Mesendoderm (in vitro differentiated cells): ENCODE data around the gene CPNE8.

Source experiments
- DNase-seq: peaks from one replicate; pipeline ENCODE4 v3.0.0; 2013
- H2AK5ac ChIP-seq: 2 replicates; pipeline ENCODE4 v1.6.1; 2013; ENCODE audit warnings: low read length, inconsistent platforms
- H2BK120ac ChIP-seq: 2 replicates; pipeline ENCODE4 v1.6.1; 2013; ENCODE audit warnings: low read depth, mild to moderate bottlenecking, low read length, moderate library complexity, mixed read lengths
- H2BK15ac ChIP-seq: replicated peaks from 2 replicates; pipeline ENCODE4 v1.6.1; 2013; ENCODE audit warnings: low read depth, mild to moderate bottlenecking, moderate library complexity
- H2BK5ac ChIP-seq: 2 replicates; pipeline ENCODE4 v1.6.1; 2013; ENCODE audit warnings: low read length, inconsistent platforms
- H3K18ac ChIP-seq: 2 replicates; pipeline ENCODE4 v1.6.1; 2013; ENCODE audit warnings: mild to moderate bottlenecking, low read length, mixed read lengths
- H3K23ac ChIP-seq: one replicate; pipeline ENCODE4 v1.6.1; 2013; ENCODE audit warnings: low read length
- H3K27ac ChIP-seq: 2 replicates; pipeline ENCODE4 v1.5.1; 2013; ENCODE audit warnings: low read depth, mild to moderate bottlenecking, inconsistent platforms, low read length, moderate library complexity
- H3K27me3 ChIP-seq: 2 replicates; pipeline ENCODE4 v1.6.1; 2013; ENCODE audit warnings: low read length, control low read depth, mild to moderate bottlenecking, inconsistent platforms; ENCODE audit not compliant: insufficient read depth, poor library complexity
- H3K36me3 ChIP-seq: 2 replicates; pipeline ENCODE4 v1.6.1; 2013; ENCODE audit warnings: low read length, inconsistent platforms; ENCODE audit not compliant: control insufficient read depth, insufficient read depth
- H3K4ac ChIP-seq: one replicate; pipeline ENCODE4 v1.6.1; 2013; ENCODE audit warnings: low read depth, mild to moderate bottlenecking, low read length, moderate library complexity
- H3K4me1 ChIP-seq: 2 replicates; pipeline ENCODE4 v1.6.1; 2013; ENCODE audit warnings: low read depth, low read length, inconsistent platforms; ENCODE audit not compliant: control insufficient read depth
- H3K4me2 ChIP-seq: 2 replicates; pipeline ENCODE4 v1.6.1; 2013; ENCODE audit warnings: low read length
- H3K4me3 ChIP-seq: 2 replicates; pipeline ENCODE4 v1.5.1; 2013; ENCODE audit warnings: mild to moderate bottlenecking, low read length
- H3K56ac ChIP-seq: one replicate; pipeline ENCODE4 v1.6.1; 2013; ENCODE audit warnings: low read length
- H3K79me1 ChIP-seq: 2 replicates; pipeline ENCODE4 v1.6.1; 2013; ENCODE audit warnings: low read length, inconsistent platforms
- H3K79me2 ChIP-seq: 2 replicates; pipeline ENCODE4 v1.6.1; 2013; ENCODE audit warnings: mild to moderate bottlenecking, low read length; ENCODE audit not compliant: control insufficient read depth, insufficient read depth
- H3K9ac ChIP-seq: 2 replicates; pipeline ENCODE4 v1.6.1; 2013; ENCODE audit warnings: low read length, inconsistent platforms
- H4K5ac ChIP-seq: one replicate; pipeline ENCODE4 v1.6.1; 2013; ENCODE audit warnings: low read length
- H4K8ac ChIP-seq: one replicate; pipeline ENCODE4 v1.6.1; 2013; ENCODE audit warnings: low read depth, mild to moderate bottlenecking, control low read depth, low read length, moderate library complexity
- WGBS: extraction: QIAGEN DNeasy Blood & Tissue Kit; methylation state at CpG from one replicate; pipeline ENCODE4 v1.1.7; 2013; ENCODE audit warnings: low lambda C conversion rate, missing lambda C conversion rate; ENCODE audit not compliant: insufficient coverage; ENCODE audit errors: extremely low coverage; 5-methylcytosine and 5-hydroxymethylcytosine counted together

CPNE8 gene

DNA sequence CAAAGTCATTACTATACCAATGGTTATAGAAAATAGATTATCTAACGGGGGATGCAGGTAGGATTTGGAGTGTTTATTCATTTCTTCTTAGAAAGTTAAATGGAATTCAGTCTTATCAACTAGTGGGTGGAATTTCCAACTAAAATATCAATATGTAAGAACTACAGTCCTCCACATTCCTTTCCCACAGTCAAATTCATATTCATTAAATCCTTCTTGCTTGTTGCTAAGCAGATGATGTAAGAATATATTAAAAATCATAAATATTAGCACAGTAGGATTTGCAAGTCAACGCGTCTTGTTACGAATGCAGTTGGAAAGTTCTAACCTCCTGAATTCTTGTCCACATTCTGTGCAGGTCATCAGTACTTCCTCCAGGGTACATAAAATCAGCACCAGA lies 259.2 kb downstream of the CPNE8 start:
- no peak overlapping the region for H2BK120ac ChIP-seq
- no peak overlapping the region for H3K23ac ChIP-seq
- no peak overlapping the region for H2BK15ac ChIP-seq
- H3K4ac ChIP-seq = no peak overlapping the region
- no peaks in the 10 kb centered on the region for H3K79me1 ChIP-seq
- no peak for DNase-seq
- H4K8ac ChIP-seq = no peak overlapping the region
- no peak overlapping the region for H3K18ac ChIP-seq
- H4K5ac ChIP-seq = no peak overlapping the region
- no peak overlapping the region for H3K56ac ChIP-seq
- H3K36me3 ChIP-seq = no peaks in the 10 kb centered on the region
- no peak overlapping the region for H2BK5ac ChIP-seq
- no peaks in the 10 kb centered on the region for H3K4me1 ChIP-seq
- no peaks in the 10 kb centered on the region for H3K79me2 ChIP-seq
- H3K4me2 ChIP-seq = no peak overlapping the region
- no peak overlapping the region for H3K9ac ChIP-seq
- no CpG with 5 or more reads among the region's 4 CpGs for WGBS
- H3K4me3 ChIP-seq = no peak overlapping the region
- H2AK5ac ChIP-seq = no peak overlapping the region
- no peak overlapping the region for H3K27ac ChIP-seq
- no peaks in the 10 kb centered on the region for H3K27me3 ChIP-seq

DNA sequence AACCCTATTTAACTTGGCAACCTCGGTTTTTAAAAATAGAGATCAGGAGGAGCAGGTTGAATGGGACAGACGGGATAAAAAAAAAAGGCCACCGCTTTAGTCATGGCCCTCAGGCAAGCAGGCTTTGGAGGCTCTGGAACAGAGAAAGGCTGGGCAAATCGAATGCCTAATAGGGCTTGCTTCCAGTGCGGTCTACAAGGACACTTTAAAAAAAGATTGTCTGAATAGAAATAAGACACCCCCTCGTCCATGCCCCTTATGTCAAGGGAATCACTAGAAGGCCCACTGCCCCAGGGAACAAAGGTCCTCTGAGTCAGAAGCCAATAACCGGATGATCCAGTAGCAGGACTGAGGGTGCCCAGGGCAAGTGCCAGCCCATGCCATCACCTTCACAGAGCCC lies 265.8 kb downstream of the CPNE8 start:
- no CpG with 5 or more reads among the region's 7 CpGs for WGBS
- no peak overlapping the region for H4K8ac ChIP-seq
- no peaks in the 10 kb centered on the region for H3K4me1 ChIP-seq
- H3K4ac ChIP-seq = no peak overlapping the region
- no peak overlapping the region for H3K23ac ChIP-seq
- H2BK5ac ChIP-seq = no peak overlapping the region
- no peak overlapping the region for H2BK120ac ChIP-seq
- DNase-seq = no peak
- no peaks in the 10 kb centered on the region for H3K36me3 ChIP-seq
- no peak overlapping the region for H4K5ac ChIP-seq
- H3K79me1 ChIP-seq = no peaks in the 10 kb centered on the region
- H3K79me2 ChIP-seq = no peaks in the 10 kb centered on the region
- no peaks in the 10 kb centered on the region for H3K27me3 ChIP-seq
- no peak overlapping the region for H3K4me3 ChIP-seq
- H3K27ac ChIP-seq = no peak overlapping the region
- no peak overlapping the region for H2BK15ac ChIP-seq
- H3K9ac ChIP-seq = no peak overlapping the region
- no peak overlapping the region for H3K56ac ChIP-seq
- H3K18ac ChIP-seq = no peak overlapping the region
- H3K4me2 ChIP-seq = no peak overlapping the region
- H2AK5ac ChIP-seq = no peak overlapping the region

DNA sequence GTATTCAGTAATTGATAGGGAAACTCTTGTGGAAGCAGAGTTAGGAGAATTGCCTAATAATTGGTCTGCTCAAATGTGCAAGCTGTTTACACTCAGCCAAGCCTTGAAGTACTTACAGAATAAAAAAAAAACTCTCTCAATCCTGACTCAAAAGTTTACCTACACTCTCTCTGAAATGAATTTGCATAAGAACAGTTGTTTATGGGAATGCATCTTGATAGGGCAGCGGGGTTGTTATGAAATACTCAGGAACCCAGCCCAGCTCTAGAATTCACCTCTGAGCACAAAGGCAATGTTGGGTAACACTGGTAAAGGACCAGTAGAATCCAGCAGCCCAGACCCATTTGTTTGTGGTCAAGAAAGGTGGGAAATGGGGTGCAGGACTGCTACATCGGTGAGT lies 267.0 kb downstream of the CPNE8 start:
- Histone ChIP-seq H3K27ac (no peak overlapping the region), H3K27me3 (no peaks in the 10 kb centered on the region), H4K5ac (no peak overlapping the region), H3K4me2 (no peak overlapping the region), H3K79me2 (no peaks in the 10 kb centered on the region), H3K79me1 (no peaks in the 10 kb centered on the region), H3K4me1 (no peaks in the 10 kb centered on the region), H4K8ac (no peak overlapping the region), H2BK15ac (no peak overlapping the region), H3K4me3 (no peak overlapping the region), H3K4ac (no peak overlapping the region), H2BK5ac (no peak overlapping the region), H3K18ac (no peak overlapping the region), H3K23ac (no peak overlapping the region), H2AK5ac (no peak overlapping the region), H3K36me3 (no peaks in the 10 kb centered on the region), H2BK120ac (no peak overlapping the region), H3K56ac (no peak overlapping the region), H3K9ac (no peak overlapping the region)
- DNase-seq = no peak
- WGBS = no CpG with 5 or more reads among the region's 2 CpGs

DNA sequence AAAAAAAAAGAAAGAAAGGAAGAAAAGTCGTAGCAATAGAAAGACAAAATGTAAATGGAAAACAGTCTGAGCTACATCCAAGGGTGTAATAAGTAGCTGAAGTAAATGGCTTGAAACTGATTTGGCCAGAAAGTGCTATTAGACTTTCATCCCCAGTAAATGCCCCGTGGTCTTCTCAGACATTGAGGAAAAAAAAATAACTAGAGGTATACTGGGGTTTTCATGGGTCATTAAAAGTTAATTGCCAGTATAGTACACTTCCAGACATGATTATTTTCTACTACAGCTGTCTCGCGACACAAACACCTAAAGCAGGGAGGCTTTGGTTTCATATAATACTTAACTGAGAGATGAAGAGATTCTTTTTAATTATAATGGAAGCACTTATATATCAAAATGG lies 271.9 kb downstream of the CPNE8 start:
- Histone ChIP-seq H3K56ac (no peak overlapping the region), H4K5ac (no peak overlapping the region), H3K4me1 (no peaks in the 10 kb centered on the region), H3K9ac (no peak overlapping the region), H3K79me1 (no peaks in the 10 kb centered on the region), H3K23ac (no peak overlapping the region), H2BK5ac (no peak overlapping the region), H2BK15ac (no peak overlapping the region), H3K18ac (no peak overlapping the region), H3K79me2 (no peaks in the 10 kb centered on the region), H3K27me3 (no peaks in the 10 kb centered on the region), H3K4ac (no peak overlapping the region), H3K27ac (no peak overlapping the region), H3K36me3 (no peaks in the 10 kb centered on the region), H2AK5ac (no peak overlapping the region), H2BK120ac (no peak overlapping the region), H3K4me3 (no peak overlapping the region), H3K4me2 (no peak overlapping the region), H4K8ac (no peak overlapping the region)
- WGBS = no CpG with 5 or more reads among the region's 4 CpGs
- no peak for DNase-seq

DNA sequence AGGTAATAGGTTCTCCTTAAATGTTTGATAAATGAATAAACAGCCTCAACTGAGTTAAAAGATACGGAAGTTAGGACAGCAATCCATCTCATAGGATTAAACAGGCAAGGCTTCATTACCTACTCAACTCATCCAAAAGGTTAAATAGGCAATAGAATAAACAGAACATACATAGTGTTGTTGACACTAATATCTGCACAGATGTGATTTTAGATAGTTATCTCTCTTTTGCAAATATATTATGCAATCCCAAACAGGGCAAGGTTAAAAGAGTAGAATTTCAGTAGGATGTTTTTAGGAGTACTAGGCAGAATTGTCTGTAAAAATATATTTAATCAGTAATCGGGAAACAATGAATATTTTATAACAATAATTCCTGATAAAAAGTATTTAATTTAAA lies 276.3 kb downstream of the CPNE8 start:
- Histone ChIP-seq H2AK5ac (no peak overlapping the region), H3K4me3 (no peak overlapping the region), H3K79me2 (no peaks in the 10 kb centered on the region), H3K27ac (no peak overlapping the region), H3K18ac (no peak overlapping the region), H4K8ac (no peak overlapping the region), H3K27me3 (no peaks in the 10 kb centered on the region), H3K4ac (no peak overlapping the region), H3K56ac (no peak overlapping the region), H2BK15ac (no peak overlapping the region), H3K36me3 (no peaks in the 10 kb centered on the region), H3K4me2 (no peak overlapping the region), H2BK120ac (no peak overlapping the region), H3K79me1 (no peaks in the 10 kb centered on the region), H3K9ac (no peak overlapping the region), H2BK5ac (no peak overlapping the region), H3K23ac (no peak overlapping the region), H3K4me1 (no peaks in the 10 kb centered on the region), H4K5ac (no peak overlapping the region)
- no peak for DNase-seq
- no CpG with 5 or more reads among the region's 2 CpGs for WGBS

DNA sequence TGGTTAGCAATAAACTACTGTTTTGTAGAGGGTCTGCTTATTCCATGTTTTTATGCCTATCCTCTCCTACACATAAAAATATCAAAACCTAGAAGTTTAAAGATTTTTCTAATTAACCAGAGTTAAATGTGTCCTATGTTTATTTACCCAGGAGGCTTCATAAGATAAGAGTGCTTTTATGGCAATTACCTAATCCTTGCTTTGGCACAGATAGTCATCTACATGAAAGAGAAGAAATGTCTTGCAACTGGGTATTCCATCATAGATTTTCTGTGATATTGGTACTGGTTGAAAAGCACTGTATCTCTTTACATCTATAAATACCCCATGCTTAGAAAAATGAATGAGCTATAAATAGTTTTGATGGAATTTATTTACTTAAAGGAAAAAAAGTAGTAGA lies 277.1 kb downstream of the CPNE8 start:
- H3K4ac ChIP-seq = no peak overlapping the region
- H3K27ac ChIP-seq = no peak overlapping the region
- H3K23ac ChIP-seq = no peak overlapping the region
- no peaks in the 10 kb centered on the region for H3K36me3 ChIP-seq
- H2BK5ac ChIP-seq = no peak overlapping the region
- no peaks in the 10 kb centered on the region for H3K4me1 ChIP-seq
- no peak overlapping the region for H3K4me2 ChIP-seq
- no peaks in the 10 kb centered on the region for H3K27me3 ChIP-seq
- no peak overlapping the region for H3K18ac ChIP-seq
- H3K56ac ChIP-seq = no peak overlapping the region
- H4K5ac ChIP-seq = no peak overlapping the region
- no peak overlapping the region for H3K9ac ChIP-seq
- no peak overlapping the region for H2BK120ac ChIP-seq
- H4K8ac ChIP-seq = no peak overlapping the region
- no peak overlapping the region for H2AK5ac ChIP-seq
- no peaks in the 10 kb centered on the region for H3K79me2 ChIP-seq
- no peak for DNase-seq
- no peaks in the 10 kb centered on the region for H3K79me1 ChIP-seq
- H3K4me3 ChIP-seq = no peak overlapping the region
- no peak overlapping the region for H2BK15ac ChIP-seq
